Ascending aorta (tissue), 2 donors: Measurements from ENCODE around the gene CYP2F1. TPM values are rescaled to one million over a fixed set of nuclear protein-coding genes. Genes with fewer than 3 reads are reported as not detected.
"Not testable (repeated sequence)": the region's sequence is repeated elsewhere in the genome, so short reads cannot be mapped to it uniquely, and the experiment has no call there.

Experiments
- DNase-seq, 2 donors: peaks; one replicate each; pipeline ENCODE4 v3.0.0-alpha.2; 2019; ENCODE audit warnings: low spot score in 2 of 2
- H3K27ac ChIP-seq, 2 donors: fragments of 200-600 bp; sonication (generic); one replicate each; pipeline ENCODE4 v1.5.1; 2016 to 2017; ENCODE audit warnings: mild to moderate bottlenecking in 1 of 2
- H3K27me3 ChIP-seq: fragments of 200-600 bp; sonication (generic); one replicate; pipeline ENCODE4 v1.5.1; 2017
- H3K36me3 ChIP-seq, 2 donors: fragments of 200-600 bp; sonication (generic); one replicate each; pipeline ENCODE4 v1.5.1; 2016
- H3K4me1 ChIP-seq, 2 donors: fragments of 200-600 bp; sonication (generic); one replicate each; pipeline ENCODE4 v1.5.1; 2016 to 2017; ENCODE audit warnings: mild to moderate bottlenecking in 1 of 2
- H3K4me3 ChIP-seq, 2 donors: fragments of 200-600 bp; sonication (generic); one replicate each; pipeline ENCODE4 v1.5.1; 2016 to 2017; ENCODE audit warnings: mild to moderate bottlenecking in 1 of 2
- H3K9me3 ChIP-seq, 2 donors: fragments of 200-600 bp; sonication (generic); one replicate each; pipeline ENCODE4 v1.5.1; 2016
- CTCF ChIP-seq, 3 experiments: fragments of 200-600 bp in 2 of 3; fragments of 450-650 bp in 1 of 3; sonication (generic) in 2 of 3; IDR thresholded peaks; one replicate each; pipeline ENCODE4 v1.5.1; 2016 to 2019; ENCODE audit warnings: antibody characterized with exemption in 3 of 3, mild to moderate bottlenecking in 1 of 3, moderate library complexity in 1 of 3
- intact Hi-C: fragments of 100-400 bp; cut with DNase I; formaldehyde crosslinking; loops from one replicate; pipeline ENCODE4 v1.15.1; 2023
- total RNA-seq: library from RNA; depleted of rRNA; stranded (reverse); fragments of >200 nt; gene quantifications from one replicate; pipeline ENCODE4 v1.1.0, GENCODE V29; 2016

Gene CYP2F1
- total RNA-seq, 1 donor from 2014 or later = not detected

GRCh38 chr19:41123716-41124294, 9.6 kb downstream of the CYP2F1 start:
- no peak for TF ChIP-seq CTCF (IDR thresholded peaks at IDR 0.05)
- no peak for DNase-seq
- H3K27me3 ChIP-seq = no peaks in the 10 kb centered on the region
- no peaks in the 10 kb centered on the region for H3K36me3 ChIP-seq
- H3K27ac ChIP-seq = no peak overlapping the region
- H3K4me1 ChIP-seq = no peaks in the 10 kb centered on the region
- intact Hi-C loops = no loop called here
- H3K4me3 ChIP-seq = no peak overlapping the region
- H3K9me3 ChIP-seq = no peaks in the 10 kb centered on the region

- H3K27ac ChIP-seq, DNase-seq, H3K36me3 ChIP-seq, H3K4me1 ChIP-seq, H3K9me3 ChIP-seq, H3K27me3 ChIP-seq, H3K4me3 ChIP-seq: not testable (repeated sequence)
- intact Hi-C loops = loop anchor here (1.0 kb wide), 1 partner anchor 18 kb away; no protein-coding TSS in a partner anchor
- TF ChIP-seq CTCF (IDR thresholded peaks at IDR 0.05) = peak in 2 of 3 experiments; percentile 46
Measured at GRCh38 chr19:41126765-41127203, 12.6 kb downstream of the CYP2F1 start.

- DNase-seq, intact Hi-C loops, H3K27ac ChIP-seq, H3K36me3 ChIP-seq, H3K4me1 ChIP-seq, H3K4me3 ChIP-seq, H3K9me3 ChIP-seq, H3K27me3 ChIP-seq: not testable (repeated sequence)
Measured at GRCh38 chr19:41127362-41127761, 13.1 kb downstream of the CYP2F1 start.

GRCh38 chr19:41127801-41128300, 13.6 kb downstream of the CYP2F1 start:
- H3K27ac ChIP-seq, intact Hi-C loops: not testable (repeated sequence)

GRCh38 chr19:41128692-41129091, 14.5 kb downstream of the CYP2F1 start:
- H3K27ac ChIP-seq = no peak overlapping the region
- no peaks in the 10 kb centered on the region for H3K27me3 ChIP-seq
- H3K4me3 ChIP-seq = no peak overlapping the region
- H3K4me1 ChIP-seq = no peaks in the 10 kb centered on the region
- H3K9me3 ChIP-seq = no peaks in the 10 kb centered on the region
- no peaks in the 10 kb centered on the region for H3K36me3 ChIP-seq
- intact Hi-C loops = no loop called here
- no peak for DNase-seq
- TF ChIP-seq CTCF (IDR thresholded peaks at IDR 0.05) = no peak

More at GRCh38 chr19:41127801-41128300, 13.6 kb downstream of the CYP2F1 start:
- not testable (repeated sequence) for H3K27me3 ChIP-seq, H3K36me3 ChIP-seq, H3K9me3 ChIP-seq, H3K4me1 ChIP-seq, H3K4me3 ChIP-seq
- peak; percentile 20 to 70 for DNase-seq
- peak in 1 of 3 experiments; percentile 12 for TF ChIP-seq CTCF (IDR thresholded peaks at IDR 0.05)

- H3K4me1 ChIP-seq = no peaks in the 10 kb centered on the region
- no peaks in the 10 kb centered on the region for H3K36me3 ChIP-seq
- no peak overlapping the region for H3K27ac ChIP-seq
- no peaks in the 10 kb centered on the region for H3K9me3 ChIP-seq
- TF ChIP-seq CTCF (IDR thresholded peaks at IDR 0.05) = no peak
- intact Hi-C loops = no loop called here
- no peak overlapping the region for H3K4me3 ChIP-seq
- H3K27me3 ChIP-seq = no peaks in the 10 kb centered on the region
- no peak for DNase-seq
Measured at GRCh38 chr19:41131186-41131585, 17.0 kb downstream of the CYP2F1 start.
